Esophagus squamous epithelium (tissue), 4 donors: Measurements from ENCODE around the gene HDAC11.

Experiments used
- POLR2A ChIP-seq, 4 donors: fragments of 450-650 bp; IDR thresholded peaks; one replicate each; pipeline ENCODE4 v1.6.1; 2017; ENCODE audit warnings: antibody characterized with exemption in 4 of 4, mild to moderate bottlenecking in 4 of 4, moderate library complexity in 3 of 4
- TF ChIP-seq, protein P1 (sequence below), 6 experiments: fragments of 450-650 bp in 4 of 6; fragments of 200-600 bp in 2 of 6; sonication (generic) in 2 of 6; IDR thresholded peaks; one replicate each; pipeline ENCODE4 v1.5.1; 2016 to 2019; ENCODE audit warnings: antibody characterized with exemption in 6 of 6, mild to moderate bottlenecking in 4 of 6, moderate library complexity in 4 of 6

DNA sequence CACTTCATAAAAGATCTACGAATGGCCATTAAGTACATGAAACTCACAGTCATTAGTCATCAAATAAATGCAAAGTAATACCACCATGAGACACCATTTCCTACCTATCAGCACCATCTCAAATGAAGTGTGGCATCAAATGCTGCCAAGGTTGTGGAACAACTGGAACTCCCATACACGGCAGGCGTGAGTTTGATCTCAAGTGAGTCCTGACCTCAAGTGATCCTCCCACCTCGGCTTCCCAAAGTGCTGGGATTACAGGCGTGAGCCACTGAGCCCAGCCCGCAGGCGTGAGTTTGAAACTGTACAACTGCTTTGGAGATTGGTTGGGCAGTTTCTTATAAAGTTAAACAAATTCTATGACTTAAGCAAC lies 28.8 kb upstream of the HDAC11 start:
- TF ChIP-seq, protein P1, sequence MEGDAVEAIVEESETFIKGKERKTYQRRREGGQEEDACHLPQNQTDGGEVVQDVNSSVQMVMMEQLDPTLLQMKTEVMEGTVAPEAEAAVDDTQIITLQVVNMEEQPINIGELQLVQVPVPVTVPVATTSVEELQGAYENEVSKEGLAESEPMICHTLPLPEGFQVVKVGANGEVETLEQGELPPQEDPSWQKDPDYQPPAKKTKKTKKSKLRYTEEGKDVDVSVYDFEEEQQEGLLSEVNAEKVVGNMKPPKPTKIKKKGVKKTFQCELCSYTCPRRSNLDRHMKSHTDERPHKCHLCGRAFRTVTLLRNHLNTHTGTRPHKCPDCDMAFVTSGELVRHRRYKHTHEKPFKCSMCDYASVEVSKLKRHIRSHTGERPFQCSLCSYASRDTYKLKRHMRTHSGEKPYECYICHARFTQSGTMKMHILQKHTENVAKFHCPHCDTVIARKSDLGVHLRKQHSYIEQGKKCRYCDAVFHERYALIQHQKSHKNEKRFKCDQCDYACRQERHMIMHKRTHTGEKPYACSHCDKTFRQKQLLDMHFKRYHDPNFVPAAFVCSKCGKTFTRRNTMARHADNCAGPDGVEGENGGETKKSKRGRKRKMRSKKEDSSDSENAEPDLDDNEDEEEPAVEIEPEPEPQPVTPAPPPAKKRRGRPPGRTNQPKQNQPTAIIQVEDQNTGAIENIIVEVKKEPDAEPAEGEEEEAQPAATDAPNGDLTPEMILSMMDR (IDR thresholded peaks at IDR 0.05): no peak
- no peak for TF ChIP-seq POLR2A (IDR thresholded peaks at IDR 0.05)
